Left ventricle myocardium inferior (tissue), 1 donor: ENCODE results near the gene LRRC74B. TPM values are rescaled to one million over a fixed set of nuclear protein-coding genes. Genes with fewer than 3 reads are reported as not detected.
"Not testable (repeated sequence)": the region's sequence is repeated elsewhere in the genome, so short reads cannot be mapped to it uniquely, and the experiment has no call there.

ENCODE experiments used
- DNase-seq: peaks from one replicate; pipeline ENCODE4 v3.0.0-alpha.2; 2020
- H3K27ac ChIP-seq: fragments of 200-600 bp; replicated peaks from 2 replicates; pipeline ENCODE4 v1.8.0; 2021
- H3K27me3 ChIP-seq: fragments of 200-600 bp; 2 replicates; pipeline ENCODE4 v1.8.0; 2021; ENCODE audit warnings: low read depth
- H3K36me3 ChIP-seq: fragments of 200-600 bp; 2 replicates; pipeline ENCODE4 v1.8.0; 2021
- H3K4me1 ChIP-seq: fragments of 200-600 bp; 2 replicates; pipeline ENCODE4 v1.8.0; 2021
- H3K4me3 ChIP-seq: fragments of 200-600 bp; 2 replicates; pipeline ENCODE4 v1.8.0; 2021; ENCODE audit warnings: mild to moderate bottlenecking, moderate library complexity
- H3K9me3 ChIP-seq: fragments of 200-600 bp; replicated peaks from 2 replicates; pipeline ENCODE4 v1.8.0; 2021
- intact Hi-C: fragments of 100-400 bp; cut with micrococcal nuclease; formaldehyde crosslinking; loops from one replicate; pipeline ENCODE4 v1.11.0; 2022
- total RNA-seq: library from RNA; stranded (reverse); fragmentation: NEBNext Ultra II Directional; extraction: Animal tissue kit (Norgen Biotek cat#: 25700); gene quantifications from one replicate; pipeline ENCODE4 v1.2.1, GENCODE V29; 2021
- TF ChIP-seq, protein P1 (sequence below): fragments of 200-600 bp; IDR thresholded peaks from 2 replicates; pipeline ENCODE4 v1.8.0; 2021; ENCODE audit warnings: antibody characterized with exemption, mild to moderate bottlenecking, borderline replicate concordance
- donor health status: DM: no; HTN: yes; CAD: no; lungs with severe emphysema.

The LRRC74B gene
- total RNA-seq, 1 donor from 2014 or later, result not detected

DNA sequence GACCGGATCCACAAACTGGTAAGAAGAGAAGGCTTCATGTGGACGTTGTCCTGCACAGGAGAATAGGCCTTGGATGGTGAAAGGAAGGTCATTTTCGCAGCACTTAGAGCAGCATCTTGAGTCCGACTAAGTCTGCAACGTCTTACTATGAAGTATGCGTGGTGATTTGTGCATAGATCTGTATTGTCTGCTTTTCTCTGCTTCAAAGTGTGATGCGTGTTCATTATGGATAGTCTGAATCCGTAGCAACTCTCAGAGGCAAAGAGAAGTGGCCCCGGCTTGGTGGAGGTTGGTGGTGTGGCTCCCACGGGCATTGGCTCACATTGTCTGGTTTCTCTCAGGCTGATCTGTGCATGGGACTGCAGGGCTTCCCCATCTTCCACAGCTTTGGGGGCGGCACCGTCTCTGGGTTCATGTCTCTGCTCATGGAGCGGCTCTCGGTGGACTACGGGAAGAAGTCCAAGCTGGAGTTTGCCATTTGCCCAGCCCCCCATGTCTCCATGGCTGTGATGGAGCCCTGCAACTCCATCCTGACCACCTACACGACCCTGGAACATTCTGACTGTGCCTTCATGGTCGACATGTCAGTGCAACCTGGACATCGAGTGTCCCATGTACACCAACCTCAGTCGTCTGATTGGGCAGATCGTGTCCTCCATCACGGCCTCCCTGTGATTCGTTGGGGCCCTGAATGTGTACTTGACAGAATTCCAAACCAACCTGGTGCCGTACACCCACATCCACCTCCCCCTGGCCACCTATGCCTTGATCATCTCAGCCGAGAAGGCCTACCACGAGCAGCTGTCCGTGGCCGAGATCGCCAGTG is 21.5 kb downstream of the LRRC74B start:
- intact Hi-C loops, result no loop called here
- no peaks in the 10 kb centered on the region for H3K27me3 ChIP-seq
- H3K36me3 ChIP-seq, result no peaks in the 10 kb centered on the region
- no peaks in the 10 kb centered on the region for H3K9me3 ChIP-seq
- TF ChIP-seq, protein P1, sequence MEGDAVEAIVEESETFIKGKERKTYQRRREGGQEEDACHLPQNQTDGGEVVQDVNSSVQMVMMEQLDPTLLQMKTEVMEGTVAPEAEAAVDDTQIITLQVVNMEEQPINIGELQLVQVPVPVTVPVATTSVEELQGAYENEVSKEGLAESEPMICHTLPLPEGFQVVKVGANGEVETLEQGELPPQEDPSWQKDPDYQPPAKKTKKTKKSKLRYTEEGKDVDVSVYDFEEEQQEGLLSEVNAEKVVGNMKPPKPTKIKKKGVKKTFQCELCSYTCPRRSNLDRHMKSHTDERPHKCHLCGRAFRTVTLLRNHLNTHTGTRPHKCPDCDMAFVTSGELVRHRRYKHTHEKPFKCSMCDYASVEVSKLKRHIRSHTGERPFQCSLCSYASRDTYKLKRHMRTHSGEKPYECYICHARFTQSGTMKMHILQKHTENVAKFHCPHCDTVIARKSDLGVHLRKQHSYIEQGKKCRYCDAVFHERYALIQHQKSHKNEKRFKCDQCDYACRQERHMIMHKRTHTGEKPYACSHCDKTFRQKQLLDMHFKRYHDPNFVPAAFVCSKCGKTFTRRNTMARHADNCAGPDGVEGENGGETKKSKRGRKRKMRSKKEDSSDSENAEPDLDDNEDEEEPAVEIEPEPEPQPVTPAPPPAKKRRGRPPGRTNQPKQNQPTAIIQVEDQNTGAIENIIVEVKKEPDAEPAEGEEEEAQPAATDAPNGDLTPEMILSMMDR, result no peak
- DNase-seq, result no peak
- no peak overlapping the region for H3K27ac ChIP-seq
- peaks cover 5% of the 10 kb centered on the region for H3K4me1 ChIP-seq
- no peak overlapping the region for H3K4me3 ChIP-seq

DNA sequence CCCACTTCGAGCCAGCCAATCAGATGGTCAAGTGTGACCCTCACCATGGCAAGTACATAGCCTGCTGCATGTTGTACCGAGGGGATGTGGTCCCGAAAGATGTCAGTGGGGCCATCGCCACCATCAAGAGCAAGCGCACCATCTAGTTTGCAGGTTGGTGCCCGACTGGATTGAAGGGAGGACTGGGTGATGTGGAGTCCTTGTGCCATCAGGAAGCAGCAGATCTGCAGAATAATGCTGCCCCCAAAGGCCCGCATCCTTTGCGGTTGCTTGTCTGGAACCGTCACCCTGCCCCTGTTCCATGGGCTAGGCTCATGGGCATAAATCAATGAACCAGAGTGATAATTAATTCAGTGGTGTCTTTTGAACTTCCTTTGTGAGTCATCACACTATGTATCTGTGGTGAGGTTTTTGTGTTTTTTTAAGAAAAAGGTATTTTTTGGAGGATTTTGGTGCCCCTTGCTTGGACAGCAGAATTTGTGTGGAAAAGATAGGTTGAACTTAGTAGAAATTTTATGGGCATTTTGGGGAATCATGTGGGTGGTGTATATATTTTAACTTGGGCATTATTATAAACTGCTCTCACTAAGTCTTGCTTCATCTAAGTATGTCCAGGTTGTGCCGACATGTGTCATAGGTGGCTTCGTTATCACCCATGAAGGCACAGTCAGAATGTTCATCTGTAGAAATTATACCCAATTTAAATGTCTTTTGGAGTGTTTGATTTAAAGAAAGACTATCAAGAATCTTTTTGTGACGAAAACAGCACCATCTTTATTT is 22.3 kb downstream of the LRRC74B start:
- H3K27me3 ChIP-seq, result no peaks in the 10 kb centered on the region
- no peak for DNase-seq
- TF ChIP-seq, protein P1, result no peak
- H3K4me1 ChIP-seq, result peaks cover 5% of the 10 kb centered on the region
- H3K27ac ChIP-seq, result no peak overlapping the region
- no peaks in the 10 kb centered on the region for H3K9me3 ChIP-seq
- intact Hi-C loops, result no loop called here
- no peak overlapping the region for H3K4me3 ChIP-seq
- no peaks in the 10 kb centered on the region for H3K36me3 ChIP-seq

DNA sequence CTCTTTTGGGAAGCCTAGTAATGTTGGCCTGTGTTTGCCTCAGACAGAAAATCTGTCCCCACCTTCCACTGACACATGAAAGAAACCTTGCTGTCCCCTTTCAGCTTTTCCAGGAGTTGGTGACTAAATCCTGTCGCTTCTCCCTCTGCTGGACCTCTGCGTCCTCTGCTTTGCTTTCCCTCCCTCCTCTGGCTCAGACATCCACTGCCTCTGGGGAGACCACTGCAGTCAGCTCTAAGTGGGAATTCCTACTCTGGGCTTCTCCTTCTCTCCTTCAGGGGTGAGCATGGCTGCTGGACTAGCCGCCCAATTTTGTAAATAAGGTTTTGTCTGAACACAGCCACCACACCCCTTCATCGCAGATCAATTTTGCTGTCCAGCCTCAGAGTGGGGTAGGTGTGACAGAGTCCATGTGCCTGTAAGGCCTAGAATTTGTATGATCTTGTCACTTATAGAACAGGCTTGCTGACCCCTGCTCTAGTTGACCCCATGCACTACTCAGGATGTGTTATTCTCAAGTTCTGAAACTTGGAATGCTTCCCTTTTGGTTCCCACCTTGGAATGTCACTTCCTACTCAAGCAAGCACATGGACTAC is 23.0 kb downstream of the LRRC74B start:
- Histone ChIP-seq H3K27me3 (no peaks in the 10 kb centered on the region), H3K36me3 (no peaks in the 10 kb centered on the region), H3K4me3 (no peak overlapping the region), H3K9me3 (no peaks in the 10 kb centered on the region), H3K4me1 (peaks cover 5% of the 10 kb centered on the region), H3K27ac (no peak overlapping the region)
- TF ChIP-seq, protein P1, result no peak
- intact Hi-C loops, result no loop called here
- no peak for DNase-seq

DNA sequence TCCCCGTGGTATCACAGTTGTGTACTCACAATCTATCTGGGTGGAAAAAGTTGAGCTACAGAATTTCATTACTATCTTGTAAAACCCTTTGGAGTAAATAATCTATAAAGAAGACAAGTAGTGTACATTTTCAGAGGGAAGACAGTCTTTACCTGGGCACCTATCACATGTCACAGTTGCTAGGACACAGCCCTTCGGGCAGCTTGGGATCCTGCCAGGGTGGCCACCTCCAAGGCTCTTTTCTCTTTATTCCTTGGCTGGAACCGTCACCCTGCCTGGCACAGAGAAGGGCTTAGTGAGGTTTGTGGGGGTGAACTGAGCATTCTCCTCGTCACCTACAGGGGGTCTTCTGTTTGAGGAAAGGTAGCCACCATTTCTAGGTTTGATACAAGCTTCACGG is 23.6 kb downstream of the LRRC74B start:
- intact Hi-C loops, result no loop called here
- TF ChIP-seq, protein P1, result no peak

GRCh38 chr22:21070690-21071615 is 25.2 kb downstream of the LRRC74B start:
- H3K9me3 ChIP-seq, result no peaks in the 10 kb centered on the region
- TF ChIP-seq, protein P1, result no peak
- no peak overlapping the region for H3K4me3 ChIP-seq
- H3K36me3 ChIP-seq, result no peaks in the 10 kb centered on the region
- intact Hi-C loops, result no loop called here
- no peak overlapping the region for H3K27ac ChIP-seq
- no peaks in the 10 kb centered on the region for H3K27me3 ChIP-seq
- H3K4me1 ChIP-seq, result no peaks in the 10 kb centered on the region
- DNase-seq, result no peak

More for the DNA sequence above, 23.6 kb downstream of the LRRC74B start:
- no peak for DNase-seq
- Histone ChIP-seq H3K36me3 (no peaks in the 10 kb centered on the region), H3K9me3 (no peaks in the 10 kb centered on the region), H3K4me3 (no peak overlapping the region), H3K27me3 (no peaks in the 10 kb centered on the region), H3K27ac (no peak overlapping the region), H3K4me1 (peaks cover 5% of the 10 kb centered on the region)

- H3K4me1 ChIP-seq, H3K36me3 ChIP-seq, H3K27ac ChIP-seq, H3K27me3 ChIP-seq, H3K9me3 ChIP-seq, H3K4me3 ChIP-seq, DNase-seq, intact Hi-C loops: not testable (repeated sequence)
These were observed 26.1 kb downstream of the LRRC74B start for GRCh38 chr22:21071796-21072195.
